Naive thymus-derived CD4-positive, alpha-beta T cell (primary cell): ENCODE measurements around the gene SERINC3. TPM values are rescaled to one million over a fixed set of nuclear protein-coding genes. Genes with fewer than 3 reads are reported as not detected.

ENCODE experiments used
- ATAC-seq: fragments of 150-1000 bp; cut with Tn5 transposase; 2 replicates; pipeline ENCODE4 v1.10.0; 2021; ENCODE audit warnings: mild to moderate bottlenecking, moderate library complexity
- CTCF ChIA-PET: fragments of 350-600 bp; sonication (Branson Sonifier 250); formaldehyde crosslinking; loops from one replicate; lab custom pipeline; 2021; ENCODE audit warnings: antibody characterized with exemption; lab: Charles Lee
- POLR2A ChIA-PET: fragments of 350-600 bp; sonication (Branson Sonifier 250); formaldehyde crosslinking; loops from one replicate; lab custom pipeline; 2021; ENCODE audit warnings: antibody characterized with exemption, inconsistent platforms; lab: Charles Lee
- DNase-seq, 9 donors: peaks; one replicate each; pipeline versions ENCODE4 v3.0.0 to v3.0.0-alpha.2; 2020 to 2022; ENCODE audit warnings: mixed read lengths in 1 of 9
- H3K27ac ChIP-seq: one replicate; pipeline ENCODE4 v1.7.0; 2013; ENCODE audit warnings: mild to moderate bottlenecking, low read depth, low read length, moderate library complexity
- H3K27me3 ChIP-seq, 2 donors: one replicate each; pipeline ENCODE4 v1.7.0; 2013; ENCODE audit warnings: low read length in 2 of 2, mild to moderate bottlenecking in 2 of 2, moderate library complexity in 2 of 2; ENCODE audit not compliant: control insufficient read depth in 2 of 2, insufficient read depth in 2 of 2
- H3K36me3 ChIP-seq, 3 experiments: 1 replicate in 2 of 3; 2 replicates in 1 of 3; pipeline ENCODE4 v1.7.0; 2013; ENCODE audit warnings: low read length in 3 of 3, mild to moderate bottlenecking in 3 of 3, moderate library complexity in 1 of 3; ENCODE audit not compliant: insufficient read depth in 3 of 3, control insufficient read depth in 2 of 3
- H3K4me1 ChIP-seq, 2 donors: one replicate each; pipeline ENCODE4 v1.7.0; 2013; ENCODE audit warnings: low read length in 2 of 2, mild to moderate bottlenecking in 2 of 2, moderate library complexity in 1 of 2; ENCODE audit not compliant: control insufficient read depth in 2 of 2, insufficient read depth in 2 of 2
- H3K4me3 ChIP-seq: 2 replicates; pipeline ENCODE4 v1.7.0; 2013; ENCODE audit warnings: mild to moderate bottlenecking, low read length
- H3K9me3 ChIP-seq, 3 experiments: 1 replicate in 2 of 3; 2 replicates in 1 of 3; pipeline ENCODE4 v1.7.0; 2013; ENCODE audit warnings: low read length in 3 of 3; ENCODE audit not compliant: control insufficient read depth in 2 of 3
- H3K27ac Mint-ChIP-seq, 9 donors: one replicate each; pipeline ENCODE4 v1.8.0; 2020 to 2022; ENCODE audit warnings: mixed read lengths in 9 of 9, mild to moderate bottlenecking in 8 of 9, moderate library complexity in 5 of 9, inconsistent platforms in 2 of 9
- H3K27me3 Mint-ChIP-seq, 5 donors: one replicate each; pipeline ENCODE4 v1.8.0; 2021 to 2022; ENCODE audit warnings: mixed read lengths in 5 of 5, mild to moderate bottlenecking in 1 of 5
- H3K36me3 Mint-ChIP-seq, 5 donors: one replicate each; pipeline ENCODE4 v1.8.0; 2020 to 2022; ENCODE audit warnings: mixed read lengths in 5 of 5, mild to moderate bottlenecking in 3 of 5, inconsistent platforms in 1 of 5
- H3K4me1 Mint-ChIP-seq, 7 donors: one replicate each; pipeline ENCODE4 v1.8.0; 2020 to 2022; ENCODE audit warnings: mixed read lengths in 7 of 7, mild to moderate bottlenecking in 3 of 7, inconsistent platforms in 1 of 7
- H3K4me3 Mint-ChIP-seq, 10 donors: one replicate each; pipeline ENCODE4 v1.8.0; 2020 to 2022; ENCODE audit warnings: mild to moderate bottlenecking in 10 of 10, mixed read lengths in 10 of 10, moderate library complexity in 6 of 10, inconsistent platforms in 2 of 10
- H3K9me3 Mint-ChIP-seq, 11 donors: one replicate each; pipeline ENCODE4 v1.8.0; 2020 to 2022; ENCODE audit warnings: mixed read lengths in 11 of 11, mild to moderate bottlenecking in 4 of 11, inconsistent platforms in 1 of 11, moderate library complexity in 1 of 11
- intact Hi-C, 2 donors: fragments of 100-400 bp; cut with micrococcal nuclease; formaldehyde crosslinking; loops; one replicate each; pipeline ENCODE4 v1.15.1; 2023
- polyA plus RNA-seq, 2 donors: library from polyadenylated mRNA; unstranded; fragments of 300-500 nt; fragmentation: Illumina TruSeq; gene quantifications; one replicate each; pipeline ENCODE4 v1.2.3, GENCODE V29; 2021
- total RNA-seq, 6 experiments: library from RNA in 5 of 6; stranded (reverse) in 5 of 6; gene quantifications; 1 replicate in 5 of 6; 2 replicates in 1 of 6; pipeline ENCODE4 v1.2.3 and lab custom pipeline; 2021 to 2026

Gene SERINC3
- total and polyA plus RNA-seq, 7 experiments from 2014 or later = 59.7 to 199 (median 82.7) TPM

DNA sequence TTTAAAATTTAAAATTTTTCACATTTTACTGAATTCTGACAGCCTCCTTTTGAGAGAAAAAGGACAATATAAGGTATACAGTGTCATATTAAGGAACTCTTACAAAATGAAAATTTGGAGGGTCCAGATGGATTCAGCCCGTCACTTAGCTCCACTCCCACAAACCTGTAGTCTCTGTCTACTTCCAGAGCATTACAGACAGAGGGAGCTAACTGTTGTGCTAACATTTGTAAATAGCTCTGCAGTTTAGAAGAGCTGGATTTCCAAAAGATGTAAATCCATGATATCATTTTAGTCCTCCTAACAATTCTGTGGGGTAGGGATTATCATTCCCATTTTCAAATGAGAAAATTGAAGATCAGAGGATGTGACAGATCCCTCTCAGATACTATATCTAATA, 16.1 kb upstream of the SERINC3 start:
- Mint-ChIP-seq H3K4me1 (peaks cover 0 to 4% (median 0%) of the 10 kb centered on the region in 7 donors), H3K9me3 (no peaks in the 10 kb centered on the region), H3K27ac (no peak overlapping the region), H3K27me3 (peaks cover 0 to 11% (median 0%) of the 10 kb centered on the region in 5 donors), H3K36me3 (no peaks in the 10 kb centered on the region), H3K4me3 (no peak overlapping the region)
- ATAC-seq = no peak
- Histone ChIP-seq H3K4me1 (peaks cover 0 to 3% of the 10 kb centered on the region in 2 donors), H3K4me3 (no peak overlapping the region), H3K36me3 (no peaks in the 10 kb centered on the region), H3K27me3 (no peaks in the 10 kb centered on the region), H3K9me3 (no peaks in the 10 kb centered on the region), H3K27ac (no peak overlapping the region)
- intact Hi-C loops = no loop called here
- ChIA-PET CTCF (no interaction called here), POLR2A (interaction anchor here (0.7 kb wide), 1 partner anchor 72 kb away, joined by 3 read pairs; no protein-coding TSS in a partner anchor)
- DNase-seq = no peak

DNA sequence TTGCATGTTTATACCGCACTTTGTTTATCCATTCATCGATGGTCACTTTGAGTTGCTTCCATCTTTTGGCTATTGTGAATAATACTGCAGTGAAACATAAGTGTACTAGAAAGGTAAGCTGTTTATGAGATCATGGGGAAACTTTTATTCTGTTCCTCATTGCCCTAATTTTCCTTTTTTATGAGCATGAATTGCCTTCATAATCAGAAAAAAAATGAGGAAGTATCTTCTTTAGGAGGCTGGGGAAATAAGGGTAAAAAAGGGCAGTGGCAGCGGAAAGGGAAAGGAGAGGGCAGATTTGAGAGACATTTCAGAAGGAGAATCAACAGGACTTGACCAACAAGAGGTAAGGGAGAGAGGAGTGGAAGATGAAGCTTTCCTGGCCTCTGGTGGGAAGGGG, 14.3 kb upstream of the SERINC3 start:
- Mint-ChIP-seq H3K36me3 (no peaks in the 10 kb centered on the region), H3K27me3 (peaks cover 0 to 11% (median 0%) of the 10 kb centered on the region in 5 donors), H3K4me3 (no peak overlapping the region), H3K9me3 (peaks cover 0 to 3% (median 0%) of the 10 kb centered on the region in 11 donors), H3K27ac (peak overlapping the region in 3 of 9 donors; percentile 6 to 26 (median 19)), H3K4me1 (peaks cover 0 to 8% (median 3%) of the 10 kb centered on the region in 7 donors)
- intact Hi-C loops = no loop called here
- Histone ChIP-seq H3K4me3 (no peak overlapping the region), H3K4me1 (peaks cover 5 to 17% of the 10 kb centered on the region in 2 donors), H3K36me3 (no peaks in the 10 kb centered on the region), H3K27me3 (no peaks in the 10 kb centered on the region), H3K9me3 (no peaks in the 10 kb centered on the region), H3K27ac (no peak overlapping the region)
- CTCF ChIA-PET = interaction anchor here (0.7 kb wide), 1 partner anchor 144 kb away, joined by 3 read pairs; no protein-coding TSS in a partner anchor
- DNase-seq (no peak), ATAC-seq (no peak)
- POLR2A ChIA-PET = no interaction called here

GRCh38 chr20:44533928-44534327, 12.1 kb upstream of the SERINC3 start:
- ATAC-seq (no peak), DNase-seq (no peak)
- H3K4me1 Mint-ChIP-seq = peaks cover 0 to 8% (median 4%) of the 10 kb centered on the region in 7 donors

GRCh38 chr20:44532981-44533331, 11.1 kb upstream of the SERINC3 start:
- Histone ChIP-seq H3K27ac (peak overlapping the region; percentile 71), H3K27me3 (no peaks in the 10 kb centered on the region), H3K4me1 (peaks cover 5 to 19% of the 10 kb centered on the region in 2 donors), H3K36me3 (no peaks in the 10 kb centered on the region), H3K4me3 (peak overlapping the region; percentile 83), H3K9me3 (no peaks in the 10 kb centered on the region)
- Mint-ChIP-seq H3K27me3 (peaks cover 0 to 11% (median 0%) of the 10 kb centered on the region in 5 donors), H3K4me3 (no peak overlapping the region), H3K9me3 (peaks cover 0 to 3% (median 0%) of the 10 kb centered on the region in 11 donors), H3K27ac (no peak overlapping the region), H3K4me1 (peaks cover 0 to 8% (median 4%) of the 10 kb centered on the region in 7 donors), H3K36me3 (no peaks in the 10 kb centered on the region)
- POLR2A ChIA-PET = interaction anchor here (0.7 to 1.6 kb wide), 4 partner anchors 13 to 831 kb away, joined by 3 to 4 read pairs (median 4); partner anchors contain the start of gene TTPAL
- intact Hi-C loops = loop anchor here (1.0 to 5.0 kb wide), 4 partner anchors 11 to 77 kb away; partner anchors contain the start of gene SERINC3 (in 1 of the 2)
- CTCF ChIA-PET = no interaction called here
- peak in 7 of 9 donors; percentile 25 to 37 (median 31) for DNase-seq
- peak; percentile 45 for ATAC-seq

More at GRCh38 chr20:44533928-44534327, 12.1 kb upstream of the SERINC3 start:
- no peak overlapping the region for H3K4me3 Mint-ChIP-seq
- Histone ChIP-seq H3K4me3 (no peak overlapping the region), H3K9me3 (no peaks in the 10 kb centered on the region), H3K27me3 (no peaks in the 10 kb centered on the region), H3K36me3 (no peaks in the 10 kb centered on the region), H3K27ac (no peak overlapping the region), H3K4me1 (peaks cover 5 to 19% of the 10 kb centered on the region in 2 donors)
- intact Hi-C loops = loop anchor here (1.0 to 5.0 kb wide), 2 partner anchors 12 to 38 kb away; partner anchors contain the start of gene SERINC3 (in 1 of the 2)
- H3K36me3 Mint-ChIP-seq = no peaks in the 10 kb centered on the region
- CTCF ChIA-PET = interaction anchor here (0.7 kb wide), 1 partner anchor 322 kb away, joined by 8 read pairs; no protein-coding TSS in a partner anchor
- no peak overlapping the region for H3K27ac Mint-ChIP-seq
- POLR2A ChIA-PET = interaction anchor here (0.9 to 1.6 kb wide), 3 partner anchors 11 to 58 kb away, joined by 3 to 4 read pairs (median 4); partner anchors contain the start of gene TTPAL
- peaks cover 0 to 3% (median 0%) of the 10 kb centered on the region in 11 donors for H3K9me3 Mint-ChIP-seq
- peaks cover 0 to 11% (median 0%) of the 10 kb centered on the region in 5 donors for H3K27me3 Mint-ChIP-seq

GRCh38 chr20:44532259-44532980, 10.6 kb upstream of the SERINC3 start:
- H3K27me3 Mint-ChIP-seq = peaks cover 0 to 11% (median 0%) of the 10 kb centered on the region in 5 donors
- DNase-seq (peak in 2 of 9 donors; percentile 15 to 20), ATAC-seq (peak; percentile 6)
- Histone ChIP-seq H3K27me3 (no peaks in the 10 kb centered on the region), H3K4me3 (peak overlapping the region; percentile 83), H3K27ac (peak overlapping the region; percentile 71), H3K9me3 (no peaks in the 10 kb centered on the region), H3K36me3 (no peaks in the 10 kb centered on the region), H3K4me1 (peaks cover 5 to 19% of the 10 kb centered on the region in 2 donors)
- peaks cover 0 to 8% (median 4%) of the 10 kb centered on the region in 7 donors for H3K4me1 Mint-ChIP-seq
- ChIA-PET POLR2A (interaction anchor here (0.5 to 1.6 kb wide), 7 partner anchors 12 to 997 kb away, joined by 3 to 7 read pairs (median 4); partner anchors contain the start of gene TTPAL), CTCF (interaction anchor here (0.7 kb wide), 1 partner anchor 945 kb away, joined by 3 read pairs; no protein-coding TSS in a partner anchor)
- intact Hi-C loops = loop anchor here (1.0 to 5.0 kb wide), 3 partner anchors 40 to 78 kb away; no protein-coding TSS in a partner anchor
- no peak overlapping the region for H3K27ac Mint-ChIP-seq
- peaks cover 0 to 3% (median 0%) of the 10 kb centered on the region in 11 donors for H3K9me3 Mint-ChIP-seq
- H3K36me3 Mint-ChIP-seq = no peaks in the 10 kb centered on the region
- no peak overlapping the region for H3K4me3 Mint-ChIP-seq

- peak overlapping the region in 1 of 9 donors; percentile 33 for H3K27ac Mint-ChIP-seq
Measured at GRCh38 chr20:44528309-44528708, 6.4 kb upstream of the SERINC3 start.

More at GRCh38 chr20:44528309-44528708, 6.4 kb upstream of the SERINC3 start:
- DNase-seq (no peak), ATAC-seq (no peak)
- Histone ChIP-seq H3K4me1 (peaks cover 5 to 19% of the 10 kb centered on the region in 2 donors), H3K27ac (no peak overlapping the region), H3K9me3 (no peaks in the 10 kb centered on the region), H3K36me3 (no peaks in the 10 kb centered on the region), H3K4me3 (no peak overlapping the region), H3K27me3 (no peaks in the 10 kb centered on the region)
- Mint-ChIP-seq H3K4me3 (no peak overlapping the region), H3K4me1 (peaks cover 2 to 9% (median 7%) of the 10 kb centered on the region in 7 donors), H3K27me3 (no peaks in the 10 kb centered on the region), H3K9me3 (peaks cover 0 to 3% (median 0%) of the 10 kb centered on the region in 11 donors), H3K36me3 (no peaks in the 10 kb centered on the region)
- ChIA-PET CTCF (interaction anchor here (0.7 kb wide), 1 partner anchor 83 kb away, joined by 3 read pairs; no protein-coding TSS in a partner anchor), POLR2A (interaction anchor here (1.4 kb wide), 1 partner anchor 315 kb away, joined by 4 read pairs; no protein-coding TSS in a partner anchor)
- intact Hi-C loops = loop anchor here in 1 of 2 donors (10.0 kb wide), 2 partner anchors 144 to 206 kb away; no protein-coding TSS in a partner anchor
